ENCODE data around the gene SLX9.

- TF ChIP-seq, protein P1, sequence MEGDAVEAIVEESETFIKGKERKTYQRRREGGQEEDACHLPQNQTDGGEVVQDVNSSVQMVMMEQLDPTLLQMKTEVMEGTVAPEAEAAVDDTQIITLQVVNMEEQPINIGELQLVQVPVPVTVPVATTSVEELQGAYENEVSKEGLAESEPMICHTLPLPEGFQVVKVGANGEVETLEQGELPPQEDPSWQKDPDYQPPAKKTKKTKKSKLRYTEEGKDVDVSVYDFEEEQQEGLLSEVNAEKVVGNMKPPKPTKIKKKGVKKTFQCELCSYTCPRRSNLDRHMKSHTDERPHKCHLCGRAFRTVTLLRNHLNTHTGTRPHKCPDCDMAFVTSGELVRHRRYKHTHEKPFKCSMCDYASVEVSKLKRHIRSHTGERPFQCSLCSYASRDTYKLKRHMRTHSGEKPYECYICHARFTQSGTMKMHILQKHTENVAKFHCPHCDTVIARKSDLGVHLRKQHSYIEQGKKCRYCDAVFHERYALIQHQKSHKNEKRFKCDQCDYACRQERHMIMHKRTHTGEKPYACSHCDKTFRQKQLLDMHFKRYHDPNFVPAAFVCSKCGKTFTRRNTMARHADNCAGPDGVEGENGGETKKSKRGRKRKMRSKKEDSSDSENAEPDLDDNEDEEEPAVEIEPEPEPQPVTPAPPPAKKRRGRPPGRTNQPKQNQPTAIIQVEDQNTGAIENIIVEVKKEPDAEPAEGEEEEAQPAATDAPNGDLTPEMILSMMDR (IDR thresholded peaks at IDR 0.05; ENCODE audit: low read depth, low read length, poor library complexity, severe bottlenecking) = no peak
- TF ChIP-seq EZH2phosphoT487 (IDR thresholded peaks at IDR 0.05; ENCODE audit: borderline replicate concordance, low read length) = no peak
These were observed 22.9 kb upstream of the SLX9 start for GRCh38 chr21:44916965-44917364.
